A204.1 (cell line): ENCODE measurements around the gene CTNNA2.

Experiments
- FAIRE-seq: peaks from 2 replicates; lab custom pipeline; 2012; peaks lifted over from hg19 to GRCh38; lab: Jason Lieb, UNC

The CTNNA2 gene

GRCh38 chr2:79512442-79513401 is at the start of gene CTNNA2:
Gene CTNNA2 (plus strand): TSS chr2:79513051.
- FAIRE-seq = no peak

DNA sequence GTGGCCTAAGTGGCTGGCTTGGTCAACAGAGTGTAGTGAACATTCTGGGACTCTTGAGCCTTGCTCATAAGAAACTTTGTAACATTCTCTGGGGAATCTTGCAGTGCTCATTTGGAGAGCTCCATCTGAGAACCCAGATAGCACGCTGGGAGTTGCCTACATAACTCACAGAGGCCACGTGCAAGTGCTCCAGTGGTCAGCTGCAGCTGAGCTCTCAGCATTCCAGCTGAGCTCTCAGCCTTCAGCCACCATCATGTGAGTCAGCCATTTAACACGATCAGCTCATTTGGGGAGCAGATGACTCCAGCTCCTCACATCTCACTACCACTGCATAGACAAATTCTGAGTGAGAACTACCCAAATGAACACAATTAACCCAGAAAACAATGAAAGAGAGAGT is 25.5 kb upstream of the CTNNA2 start:
- no peak for FAIRE-seq

DNA sequence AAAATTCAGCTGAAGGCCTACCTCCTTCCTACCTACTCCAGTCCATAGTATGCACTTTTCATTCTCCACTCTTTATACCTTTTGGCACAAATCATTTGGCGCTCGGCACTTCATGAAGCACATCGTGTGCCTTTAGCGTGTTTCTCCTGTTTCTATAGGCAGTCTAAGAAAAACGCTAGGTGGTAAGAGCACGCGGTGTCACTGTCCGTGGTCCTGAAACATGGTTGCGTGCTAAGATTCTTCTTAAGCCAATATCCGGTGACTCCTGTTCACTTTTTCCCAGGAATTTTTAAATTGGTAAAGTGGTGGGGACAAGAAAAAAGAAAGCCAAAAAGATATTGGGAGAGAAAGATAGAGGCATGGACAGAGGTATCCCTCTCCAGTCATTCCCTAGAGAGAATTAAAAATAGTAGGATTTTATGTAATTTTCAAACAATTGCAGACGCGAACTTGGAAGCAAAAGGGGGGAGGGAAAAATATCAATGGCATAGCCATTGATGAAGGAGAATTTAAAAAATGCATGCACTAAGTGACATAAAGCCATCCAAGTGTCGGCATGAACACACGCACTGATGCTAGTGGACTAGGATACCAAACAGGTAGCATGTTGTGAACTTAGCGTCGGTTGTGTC is 1.4 kb upstream of the CTNNA2 start:
- FAIRE-seq = no peak

- FAIRE-seq = no peak
These were observed 860 bp downstream of the CTNNA2 start for GRCh38 chr2:79513711-79514110.

GRCh38 chr2:79529636-79530035 is 16.8 kb downstream of the CTNNA2 start:
- FAIRE-seq = no peak

DNA sequence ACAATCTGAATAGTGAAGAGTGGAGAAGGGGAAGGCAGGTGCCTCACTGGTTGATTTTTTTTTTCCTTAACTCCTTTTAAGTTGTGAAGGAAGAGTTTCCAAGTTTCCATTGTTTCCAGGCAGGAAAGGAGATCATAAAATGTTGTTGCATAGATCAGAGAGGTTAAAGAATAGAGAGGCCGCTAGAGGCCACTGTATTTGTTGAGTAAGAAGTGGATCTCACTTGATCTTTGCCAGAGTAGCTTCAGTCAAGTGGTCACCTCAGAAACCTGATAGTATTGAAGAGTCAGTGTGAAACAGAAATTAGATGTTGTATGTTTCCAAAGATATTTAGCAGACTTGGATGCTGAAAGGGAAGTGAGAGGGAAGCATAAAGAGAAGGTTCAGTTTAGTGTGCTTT is 17.6 kb downstream of the CTNNA2 start:
- FAIRE-seq = no peak

GRCh38 chr2:79547568-79547967 is 34.7 kb downstream of the CTNNA2 start:
- FAIRE-seq = no peak

GRCh38 chr2:79552653-79553052 is 39.8 kb downstream of the CTNNA2 start:
- no peak for FAIRE-seq

DNA sequence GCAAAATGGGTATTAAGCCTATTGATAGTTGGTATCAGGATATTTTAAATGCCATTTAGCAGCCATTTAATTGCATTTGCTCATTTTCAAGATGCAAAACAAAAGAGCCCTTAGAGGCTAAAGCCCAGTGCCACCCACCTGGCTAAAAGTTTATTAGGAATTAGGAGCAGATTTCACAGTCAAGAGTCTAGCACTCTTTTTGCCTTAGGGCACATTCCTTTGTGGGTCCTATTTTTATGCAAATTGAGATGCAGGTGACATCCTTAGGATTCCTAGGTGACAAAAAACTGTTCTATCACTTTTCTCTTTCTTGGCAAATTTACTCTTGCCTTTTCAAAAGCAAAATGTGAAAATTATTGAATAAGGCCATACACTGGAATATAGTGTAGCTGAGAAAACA is 42.0 kb downstream of the CTNNA2 start:
- no peak for FAIRE-seq

DNA sequence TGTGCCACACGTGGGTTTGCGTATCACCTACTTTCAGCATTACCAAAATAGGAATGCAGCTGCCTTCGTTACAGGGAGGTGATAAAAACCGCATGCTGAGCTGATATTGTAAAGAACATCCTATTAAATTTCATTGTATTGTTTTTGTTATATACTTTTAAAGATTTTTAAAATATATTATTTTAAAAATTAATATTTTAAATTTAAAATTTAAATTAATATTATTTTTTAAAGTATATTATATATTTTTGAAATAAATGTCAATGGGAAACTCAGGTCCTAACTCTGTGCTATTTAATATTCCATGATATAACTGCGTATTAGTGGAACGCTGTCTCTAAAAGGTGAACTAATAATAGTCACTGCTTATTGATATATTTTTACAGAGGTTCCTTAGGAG is 51.2 kb downstream of the CTNNA2 start:
- peak; percentile 87 for FAIRE-seq

DNA sequence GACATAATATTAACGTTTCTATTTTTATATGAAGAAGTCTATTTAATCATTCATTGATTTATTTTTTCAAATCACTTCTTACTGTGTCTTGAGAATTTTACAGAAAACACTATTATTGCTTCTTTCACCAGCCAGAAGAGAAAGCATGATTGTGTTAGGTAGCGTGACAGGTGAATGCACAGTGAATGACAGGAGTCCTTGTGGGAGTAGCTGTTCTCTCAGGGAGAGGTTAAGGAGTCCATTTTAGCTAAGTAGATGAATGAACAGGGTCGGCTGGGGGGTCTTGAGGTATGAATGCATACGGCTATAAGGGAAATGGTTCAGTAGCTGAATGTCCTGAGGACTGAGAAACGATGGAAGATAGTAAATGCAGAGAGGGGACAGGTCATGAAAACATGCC is 56.2 kb downstream of the CTNNA2 start:
- no peak for FAIRE-seq

DNA sequence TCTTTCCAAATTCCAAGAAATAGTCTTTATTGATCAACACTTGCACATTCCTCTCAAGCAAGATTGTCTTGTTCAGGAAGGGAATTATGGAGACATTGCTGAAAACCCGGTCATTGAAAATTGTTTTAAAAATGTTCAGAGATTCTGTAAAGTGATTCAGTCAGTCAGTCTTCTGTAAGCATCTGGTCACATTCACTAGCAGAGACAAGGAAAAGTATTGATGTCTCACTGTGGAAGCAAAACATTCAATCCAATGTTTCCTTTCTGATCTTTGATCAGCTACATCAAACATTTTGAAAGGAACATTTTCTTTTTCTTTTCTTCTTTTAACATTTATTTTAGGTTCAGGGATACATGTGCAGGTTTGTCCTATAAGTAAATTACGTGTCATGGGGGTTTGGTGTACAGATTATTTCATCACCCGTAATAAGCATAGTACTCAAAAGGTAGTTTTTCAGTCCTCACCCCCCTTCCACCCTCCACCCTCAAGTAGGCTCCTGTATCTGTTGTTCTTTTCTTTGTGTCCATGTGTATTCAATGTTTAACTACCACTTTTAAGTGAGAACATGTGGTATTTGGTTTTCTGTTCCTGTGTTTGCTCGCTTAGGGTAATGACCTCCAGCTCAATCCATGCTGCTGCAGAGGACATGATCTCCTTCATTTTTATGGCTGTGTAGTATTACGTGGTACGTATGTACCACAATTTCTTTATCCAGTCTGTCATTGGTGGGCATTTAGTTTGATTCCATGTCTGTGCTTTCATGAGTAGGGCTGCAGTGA is 61.2 kb downstream of the CTNNA2 start:
- FAIRE-seq = no peak

- FAIRE-seq = no peak
These were observed 63.6 kb downstream of the CTNNA2 start for GRCh38 chr2:79576451-79576850.

DNA sequence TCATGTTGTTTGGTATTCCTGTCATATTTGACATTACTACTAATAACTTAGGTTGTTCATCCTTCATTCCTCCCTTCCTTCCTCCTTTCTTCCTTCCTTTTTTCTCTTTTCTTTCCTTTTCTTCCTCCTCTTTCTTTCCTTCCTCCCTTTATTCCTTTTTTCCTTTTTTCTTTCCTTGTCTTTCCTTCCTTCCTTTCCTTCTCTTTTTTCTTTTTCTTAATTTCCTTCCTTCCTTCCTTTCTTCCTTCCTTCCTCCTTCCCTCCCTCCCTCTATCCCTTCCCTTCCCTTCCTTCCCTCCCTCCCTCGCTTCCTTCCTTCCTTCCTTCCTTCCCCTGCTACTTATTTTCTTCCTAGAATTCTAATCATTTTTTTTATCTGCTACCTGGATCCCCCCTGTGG is 66.1 kb downstream of the CTNNA2 start:
- FAIRE-seq = no peak

DNA sequence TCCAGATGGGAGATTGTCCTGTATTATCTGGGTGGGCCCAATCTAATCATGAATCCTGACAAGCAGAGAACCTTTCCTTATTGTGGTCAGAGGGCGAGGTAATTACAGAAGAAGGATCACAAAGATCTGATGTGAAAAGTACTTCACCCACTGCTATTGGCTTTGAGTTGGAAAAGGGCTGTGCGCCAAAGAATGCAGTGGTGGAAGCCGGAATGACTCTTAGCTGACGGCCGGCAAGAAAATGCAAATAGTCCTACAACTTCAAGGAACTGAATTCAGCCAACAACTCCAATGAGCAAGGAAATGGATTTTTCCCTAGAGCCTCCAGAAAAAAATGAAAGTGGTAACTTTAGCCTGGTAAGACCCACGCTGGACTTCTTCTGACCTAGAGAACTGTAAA is 67.3 kb downstream of the CTNNA2 start:
- no peak for FAIRE-seq

DNA sequence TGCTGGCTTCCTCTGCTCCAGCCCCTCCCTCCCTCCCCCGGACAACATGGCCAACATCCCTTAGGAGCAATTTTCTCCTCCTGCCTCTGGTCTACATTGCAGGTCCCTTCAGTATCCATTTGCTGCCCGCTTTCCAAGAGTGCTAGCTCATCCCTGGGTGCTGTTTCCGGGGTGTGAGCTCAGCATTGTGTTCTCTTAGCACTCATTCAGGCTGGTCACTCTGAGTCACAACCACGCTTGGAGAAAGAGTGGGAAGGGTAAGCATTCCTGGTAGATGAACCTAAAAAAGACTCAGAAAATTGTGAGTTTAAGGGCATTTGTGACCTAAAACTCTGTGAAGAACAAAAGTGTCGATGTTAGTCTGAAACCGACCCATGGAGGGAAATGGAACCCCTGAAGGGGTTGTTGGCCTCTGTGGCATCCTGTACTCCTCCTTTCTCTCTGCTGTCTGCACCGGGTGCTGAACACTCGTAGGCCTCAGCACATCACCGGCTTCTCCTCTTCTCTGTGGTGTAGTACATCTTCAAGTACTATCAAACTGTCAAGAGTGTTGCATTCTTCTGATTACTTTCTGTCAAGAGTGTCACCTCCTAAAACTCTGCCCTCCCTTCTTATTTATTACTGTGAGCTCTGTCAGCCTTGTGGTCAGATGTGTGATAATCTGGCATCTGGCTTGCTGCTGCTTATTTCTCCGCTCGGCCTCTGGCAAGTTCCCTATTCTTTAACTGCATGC is 73.0 kb downstream of the CTNNA2 start:
- FAIRE-seq = no peak

- FAIRE-seq = no peak
These were observed 78.4 kb downstream of the CTNNA2 start for GRCh38 chr2:79591281-79591680.

DNA sequence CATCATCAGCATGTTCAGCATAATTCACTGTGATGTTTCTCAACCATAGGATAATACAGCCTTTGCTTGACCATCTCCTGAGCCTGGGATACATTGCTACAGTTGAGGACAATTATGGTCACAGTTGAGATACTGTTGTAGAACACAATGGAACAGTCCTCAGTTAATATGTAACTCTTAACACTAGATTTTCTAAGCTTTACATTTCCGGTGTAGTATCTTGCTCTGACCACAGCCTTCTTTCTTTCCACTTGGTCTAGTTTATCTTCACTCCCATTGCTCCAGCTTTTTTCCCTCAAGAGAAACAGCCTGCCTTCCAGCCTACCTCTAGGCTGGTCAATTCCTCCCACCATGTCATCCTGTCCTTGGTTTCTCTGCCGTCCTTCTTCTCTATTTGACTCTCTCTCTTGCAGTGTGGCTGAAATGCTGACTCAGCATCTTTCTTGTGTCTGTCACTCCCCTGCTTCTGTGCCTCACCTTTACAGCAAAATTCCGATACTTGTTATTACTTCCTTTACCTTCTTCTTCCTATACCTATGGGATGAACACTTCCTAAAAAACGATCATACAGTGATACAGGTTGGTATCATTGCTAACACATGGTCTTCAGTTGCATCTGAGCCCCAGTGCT is 80.5 kb downstream of the CTNNA2 start:
- no peak for FAIRE-seq

DNA sequence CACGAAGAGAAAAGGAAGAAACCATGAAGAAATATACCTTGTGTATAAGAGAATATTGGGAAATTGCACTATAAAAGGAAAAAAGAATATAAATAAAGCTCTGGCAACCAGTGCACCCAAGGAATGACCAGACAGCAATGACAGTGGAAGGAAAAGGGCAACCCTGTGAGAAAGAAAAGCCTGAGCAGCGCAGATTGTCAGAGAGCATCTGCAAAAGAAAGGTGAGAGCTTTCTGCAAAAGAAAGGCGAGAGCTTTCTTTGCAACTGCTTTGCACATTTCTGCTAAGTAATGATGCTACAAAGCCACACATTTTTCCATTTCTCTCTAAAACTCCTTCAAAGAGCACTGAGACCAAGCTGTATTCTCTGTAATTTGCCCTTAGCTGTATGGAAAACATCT is 83.6 kb downstream of the CTNNA2 start:
- FAIRE-seq = no peak

- FAIRE-seq = no peak
These were observed 91.9 kb downstream of the CTNNA2 start for GRCh38 chr2:79604748-79605147.

- no peak for FAIRE-seq
These were observed 98.7 kb downstream of the CTNNA2 start for GRCh38 chr2:79611448-79612016.
